WTC11 (cell line): Measurements from ENCODE around the gene SMG7. TPM values are rescaled to one million over a fixed set of nuclear protein-coding genes. Genes with fewer than 3 reads are reported as not detected.

Experiments used
- ATAC-seq: fragments of 200-7000 bp; cut with Tn5 transposase; 2 replicates; pipeline ENCODE4 v1.10.0; 2021; ENCODE audit warnings: mild to moderate bottlenecking, moderate library complexity
- CTCF ChIA-PET: fragments of 300-600 bp; sonication (Branson Sonifier 250); formaldehyde crosslinking; loops from one replicate; lab custom pipeline; 2021; ENCODE audit warnings: antibody characterized with exemption; lab: Charles Lee
- POLR2A ChIA-PET: fragments of 350-600 bp; sonication (Branson Sonifier 250); formaldehyde crosslinking; loops from one replicate; lab custom pipeline; 2021; ENCODE audit warnings: antibody characterized with exemption; lab: Charles Lee
- DNase-seq: peaks from one replicate; pipeline ENCODE4 v3.0.0; 2021; ENCODE audit warnings: low spot score
- H3K27ac Mint-ChIP-seq: 2 replicates; pipeline ENCODE4 v1.8.0; 2021; ENCODE audit warnings: mixed read lengths
- H3K27me3 Mint-ChIP-seq: 2 replicates; pipeline ENCODE4 v1.8.0; 2021; ENCODE audit warnings: low read depth, mild to moderate bottlenecking, moderate library complexity, mixed read lengths
- H3K36me3 Mint-ChIP-seq: 2 replicates; pipeline ENCODE4 v1.8.0; 2021; ENCODE audit warnings: mixed read lengths
- H3K4me1 Mint-ChIP-seq: 2 replicates; pipeline ENCODE4 v1.8.0; 2022; ENCODE audit warnings: mixed read lengths
- H3K4me3 Mint-ChIP-seq: 2 replicates; pipeline ENCODE4 v1.8.0; 2021; ENCODE audit warnings: mild to moderate bottlenecking, moderate library complexity, mixed read lengths
- H3K9me3 Mint-ChIP-seq: 2 replicates; pipeline ENCODE4 v1.8.0; 2021; ENCODE audit warnings: mixed read lengths
- MLX ChIP-seq: sonication (generic); formaldehyde crosslinking; IDR thresholded peaks from 2 replicates; pipeline ENCODE4 v1.8.1; 2023; ENCODE audit warnings: mild to moderate bottlenecking, missing genetic modification reagents, moderate library complexity
- NFYB ChIP-seq: sonication (generic); formaldehyde crosslinking; conservative IDR thresholded peaks from 2 replicates; pipeline ENCODE4 v1.8.0; 2022; ENCODE audit warnings: low read depth, missing genetic modification reagents
- NR2C2 ChIP-seq: sonication (generic); formaldehyde crosslinking; IDR thresholded peaks from 2 replicates; pipeline ENCODE4 v1.8.0; 2022; ENCODE audit warnings: mild to moderate bottlenecking, missing genetic modification reagents
- NR3C1 ChIP-seq: sonication (generic); formaldehyde crosslinking; conservative IDR thresholded peaks from 2 replicates; pipeline ENCODE4 v1.8.1; 2023; ENCODE audit warnings: low read depth, mild to moderate bottlenecking, missing genetic modification reagents
- PRRX2 ChIP-seq: fragments of 250-450 bp; sonication (Bioruptor Pico); IDR thresholded peaks from 2 replicates; pipeline ENCODE4 v1.8.0; 2021; ENCODE audit warnings: mild to moderate bottlenecking
- SOX15 ChIP-seq: fragments of 250-450 bp; sonication (Bioruptor Pico); IDR thresholded peaks from 2 replicates; pipeline ENCODE4 v1.9.0; 2021; ENCODE audit warnings: mild to moderate bottlenecking
- STAT6 ChIP-seq: sonication (generic); formaldehyde crosslinking; conservative IDR thresholded peaks from 2 replicates; pipeline ENCODE4 v1.8.1; 2023; ENCODE audit warnings: mild to moderate bottlenecking, low read depth, missing genetic modification reagents, moderate library complexity
- TP53 ChIP-seq: sonication (generic); formaldehyde crosslinking; IDR thresholded peaks from 2 replicates; pipeline ENCODE4 v1.8.1; 2023; ENCODE audit warnings: mild to moderate bottlenecking, missing genetic modification reagents
- ZNF138 ChIP-seq: sonication (generic); formaldehyde crosslinking; conservative IDR thresholded peaks from 2 replicates; pipeline ENCODE4 v1.8.1; 2022; ENCODE audit warnings: mild to moderate bottlenecking, moderate library complexity, missing genetic modification reagents
- ZNF219 ChIP-seq: sonication (generic); formaldehyde crosslinking; IDR thresholded peaks from 2 replicates; pipeline ENCODE4 v1.8.0; 2023; ENCODE audit warnings: missing genetic modification reagents, mild to moderate bottlenecking, borderline replicate concordance
- ZNF232 ChIP-seq: sonication (generic); formaldehyde crosslinking; IDR thresholded peaks from 2 replicates; pipeline ENCODE4 v1.8.0; 2022; ENCODE audit warnings: mild to moderate bottlenecking, missing genetic modification reagents
- ZNF396 ChIP-seq: fragments of 250-450 bp; sonication (Bioruptor Pico); IDR thresholded peaks from 2 replicates; pipeline ENCODE4 v1.8.0; 2021; ENCODE audit warnings: mild to moderate bottlenecking, moderate library complexity, borderline replicate concordance
- ZNF423 ChIP-seq: fragments of 250-450 bp; sonication (Bioruptor Pico); IDR thresholded peaks from 2 replicates; pipeline ENCODE4 v2.1.2; 2022; ENCODE audit warnings: mild to moderate bottlenecking, moderate library complexity
- ZNF671 ChIP-seq: fragments of 250-450 bp; sonication (Bioruptor Pico); IDR thresholded peaks from 2 replicates; pipeline ENCODE4 v1.8.0; 2021; ENCODE audit warnings: mild to moderate bottlenecking
- total RNA-seq: library from RNA; stranded (reverse); gene quantifications from 3 replicates; pipeline ENCODE4 v1.2.3, GENCODE V29; 2021
- TF ChIP-seq, protein P1 (sequence below): sonication (generic); formaldehyde crosslinking; IDR thresholded peaks from 2 replicates; pipeline ENCODE4 v1.8.0; 2023; ENCODE audit warnings: missing genetic modification reagents
- TF ChIP-seq, protein P2 (sequence below): sonication (generic); formaldehyde crosslinking; IDR thresholded peaks from 2 replicates; pipeline ENCODE4 v1.8.0; 2022; ENCODE audit warnings: mild to moderate bottlenecking, missing genetic modification reagents
- TF ChIP-seq, protein P3 (sequence below): sonication (generic); formaldehyde crosslinking; IDR thresholded peaks from 2 replicates; pipeline ENCODE4 v1.8.1; 2023; ENCODE audit warnings: mild to moderate bottlenecking, moderate library complexity, missing genetic modification reagents
- TF ChIP-seq, protein P4 (sequence below): sonication (generic); formaldehyde crosslinking; IDR thresholded peaks from 2 replicates; pipeline ENCODE4 v1.8.1; 2022; ENCODE audit warnings: missing genetic modification reagents, borderline replicate concordance

Gene SMG7
- total RNA-seq, 1 experiment from 2014 or later: 57.8 TPM

- no peak for TF ChIP-seq ZNF232 (CRISPR knock-in tag)
- no peak for TF ChIP-seq TP53 (CRISPR knock-in tag)
- no peak for TF ChIP-seq MLX (CRISPR knock-in tag)
- no peak for TF ChIP-seq ZNF423 (CRISPR knock-in tag)
- TF ChIP-seq ZNF396 (CRISPR knock-in tag): no peak
- TF ChIP-seq, protein P1, sequence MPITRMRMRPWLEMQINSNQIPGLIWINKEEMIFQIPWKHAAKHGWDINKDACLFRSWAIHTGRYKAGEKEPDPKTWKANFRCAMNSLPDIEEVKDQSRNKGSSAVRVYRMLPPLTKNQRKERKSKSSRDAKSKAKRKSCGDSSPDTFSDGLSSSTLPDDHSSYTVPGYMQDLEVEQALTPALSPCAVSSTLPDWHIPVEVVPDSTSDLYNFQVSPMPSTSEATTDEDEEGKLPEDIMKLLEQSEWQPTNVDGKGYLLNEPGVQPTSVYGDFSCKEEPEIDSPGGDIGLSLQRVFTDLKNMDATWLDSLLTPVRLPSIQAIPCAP (CRISPR knock-in tag): no peak
- TF ChIP-seq, protein P2, sequence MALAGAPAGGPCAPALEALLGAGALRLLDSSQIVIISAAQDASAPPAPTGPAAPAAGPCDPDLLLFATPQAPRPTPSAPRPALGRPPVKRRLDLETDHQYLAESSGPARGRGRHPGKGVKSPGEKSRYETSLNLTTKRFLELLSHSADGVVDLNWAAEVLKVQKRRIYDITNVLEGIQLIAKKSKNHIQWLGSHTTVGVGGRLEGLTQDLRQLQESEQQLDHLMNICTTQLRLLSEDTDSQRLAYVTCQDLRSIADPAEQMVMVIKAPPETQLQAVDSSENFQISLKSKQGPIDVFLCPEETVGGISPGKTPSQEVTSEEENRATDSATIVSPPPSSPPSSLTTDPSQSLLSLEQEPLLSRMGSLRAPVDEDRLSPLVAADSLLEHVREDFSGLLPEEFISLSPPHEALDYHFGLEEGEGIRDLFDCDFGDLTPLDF (CRISPR knock-in tag): no peak
- TF ChIP-seq ZNF138 (CRISPR knock-in tag): no peak
- no peak for TF ChIP-seq NR3C1 (CRISPR knock-in tag)
- TF ChIP-seq, protein P3, sequence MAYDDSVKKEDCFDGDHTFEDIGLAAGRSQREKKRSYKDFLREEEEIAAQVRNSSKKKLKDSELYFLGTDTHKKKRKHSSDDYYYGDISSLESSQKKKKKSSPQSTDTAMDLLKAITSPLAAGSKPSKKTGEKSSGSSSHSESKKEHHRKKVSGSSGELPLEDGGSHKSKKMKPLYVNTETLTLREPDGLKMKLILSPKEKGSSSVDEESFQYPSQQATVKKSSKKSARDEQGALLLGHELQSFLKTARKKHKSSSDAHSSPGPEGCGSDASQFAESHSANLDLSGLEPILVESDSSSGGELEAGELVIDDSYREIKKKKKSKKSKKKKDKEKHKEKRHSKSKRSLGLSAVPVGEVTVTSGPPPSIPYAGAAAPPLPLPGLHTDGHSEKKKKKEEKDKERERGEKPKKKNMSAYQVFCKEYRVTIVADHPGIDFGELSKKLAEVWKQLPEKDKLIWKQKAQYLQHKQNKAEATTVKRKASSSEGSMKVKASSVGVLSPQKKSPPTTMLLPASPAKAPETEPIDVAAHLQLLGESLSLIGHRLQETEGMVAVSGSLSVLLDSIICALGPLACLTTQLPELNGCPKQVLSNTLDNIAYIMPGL (CRISPR knock-in tag): no peak
- TF ChIP-seq SOX15 (CRISPR knock-in tag): no peak
- TF ChIP-seq PRRX2 (CRISPR knock-in tag): no peak
These were observed 78.6 kb downstream of the SMG7 start (continued) for GRCh38 chr1:183550915-183551314.

- no peak overlapping the region for H3K27ac Mint-ChIP-seq
These were observed 79.6 kb downstream of the SMG7 start for GRCh38 chr1:183551924-183552323.

More at GRCh38 chr1:183551924-183552323, 79.6 kb downstream of the SMG7 start:
- Mint-ChIP-seq H3K27me3 (no peaks in the 10 kb centered on the region), H3K4me1 (peaks cover 10% of the 10 kb centered on the region), H3K4me3 (no peak overlapping the region), H3K9me3 (no peaks in the 10 kb centered on the region), H3K36me3 (peaks cover 57% of the 10 kb centered on the region)
- POLR2A ChIA-PET: no interaction called here
- DNase-seq (no peak), ATAC-seq (no peak)
- TF ChIP-seq ZNF671 (CRISPR knock-in tag) (no peak), NFYB (CRISPR knock-in tag) (no peak), NR2C2 (CRISPR knock-in tag) (no peak), ZNF232 (CRISPR knock-in tag) (no peak), STAT6 (no peak), ZNF219 (CRISPR knock-in tag) (no peak)
- TF ChIP-seq, protein P4, sequence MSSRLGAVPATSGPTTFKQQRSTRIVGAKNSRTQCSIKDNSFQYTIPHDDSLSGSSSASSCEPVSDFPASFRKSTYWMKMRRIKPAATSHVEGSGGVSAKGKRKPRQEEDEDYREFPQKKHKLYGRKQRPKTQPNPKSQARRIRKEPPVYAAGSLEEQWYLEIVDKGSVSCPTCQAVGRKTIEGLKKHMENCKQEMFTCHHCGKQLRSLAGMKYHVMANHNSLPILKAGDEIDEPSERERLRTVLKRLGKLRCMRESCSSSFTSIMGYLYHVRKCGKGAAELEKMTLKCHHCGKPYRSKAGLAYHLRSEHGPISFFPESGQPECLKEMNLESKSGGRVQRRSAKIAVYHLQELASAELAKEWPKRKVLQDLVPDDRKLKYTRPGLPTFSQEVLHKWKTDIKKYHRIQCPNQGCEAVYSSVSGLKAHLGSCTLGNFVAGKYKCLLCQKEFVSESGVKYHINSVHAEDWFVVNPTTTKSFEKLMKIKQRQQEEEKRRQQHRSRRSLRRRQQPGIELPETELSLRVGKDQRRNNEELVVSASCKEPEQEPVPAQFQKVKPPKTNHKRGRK: no peak
- CTCF ChIA-PET: no interaction called here
